ENCODE results near the gene IL23R.

The IL23R gene

DNA sequence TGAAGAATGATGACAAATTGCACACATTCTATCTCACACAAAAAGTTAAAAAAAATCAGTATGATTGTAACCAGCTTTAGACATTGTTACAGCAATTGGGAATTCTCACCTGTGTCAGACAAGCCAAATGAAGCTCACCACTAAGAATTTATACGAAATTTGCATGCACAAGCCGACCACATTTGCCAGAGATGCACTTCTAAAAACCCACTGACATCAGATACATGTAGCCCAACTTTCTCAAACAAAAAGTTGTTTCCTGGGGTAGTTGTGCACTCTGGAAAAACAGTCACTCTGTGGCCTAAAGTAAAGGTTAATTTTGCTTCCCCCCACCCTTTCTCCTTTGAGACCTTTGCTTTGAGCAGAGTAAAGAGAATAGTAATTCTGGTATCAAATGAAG is 73.5 kb downstream of the IL23R start:
- DNase-seq (ENCODE audit: low spot score): no peak

DNA sequence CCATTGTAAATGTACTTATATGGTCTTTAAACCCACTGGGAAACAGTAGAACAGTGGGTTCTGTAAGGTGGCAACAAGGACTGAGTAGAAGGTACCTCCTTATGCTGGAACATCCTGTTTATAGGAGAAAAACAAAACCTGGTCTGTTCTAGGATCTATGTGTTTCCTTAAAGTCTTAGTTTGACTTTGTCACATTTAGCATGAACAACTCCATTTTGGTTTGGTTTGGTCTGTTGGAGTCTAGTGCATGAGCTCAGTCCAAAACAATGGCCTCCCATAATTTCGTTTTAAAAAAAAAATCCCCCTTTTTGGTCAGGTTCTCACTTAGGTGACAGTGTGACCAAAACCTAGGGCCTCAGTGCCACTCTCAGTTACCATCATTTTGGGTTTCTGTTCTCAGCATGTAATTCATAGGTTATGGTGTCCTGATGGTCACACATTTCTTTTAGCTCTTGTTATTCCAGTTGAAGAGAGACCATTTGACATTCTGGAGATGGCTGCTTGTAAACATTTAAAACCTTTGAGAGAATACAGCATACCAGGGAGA is 75.0 kb downstream of the IL23R start:
- no peak for DNase-seq (ENCODE audit: low spot score)

DNA sequence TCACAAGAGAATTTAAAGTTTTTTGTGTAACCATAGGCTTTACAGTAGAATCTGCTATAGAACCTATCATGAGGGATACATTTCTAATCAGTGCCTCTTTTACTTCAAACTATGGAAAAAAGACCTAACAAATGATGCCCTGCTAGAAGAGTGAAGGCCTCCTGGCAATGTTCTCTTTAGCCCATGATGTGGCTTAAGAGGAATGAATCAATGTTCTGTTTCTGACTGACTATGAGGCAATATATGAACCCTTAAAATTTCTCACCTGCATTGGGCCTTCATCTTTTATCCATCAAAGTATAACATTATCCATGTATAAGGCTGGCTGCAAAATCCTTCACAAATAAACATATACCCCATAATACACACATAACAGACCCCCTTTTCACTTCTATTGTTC is 75.8 kb downstream of the IL23R start:
- DNase-seq (ENCODE audit: low spot score): no peak

DNA sequence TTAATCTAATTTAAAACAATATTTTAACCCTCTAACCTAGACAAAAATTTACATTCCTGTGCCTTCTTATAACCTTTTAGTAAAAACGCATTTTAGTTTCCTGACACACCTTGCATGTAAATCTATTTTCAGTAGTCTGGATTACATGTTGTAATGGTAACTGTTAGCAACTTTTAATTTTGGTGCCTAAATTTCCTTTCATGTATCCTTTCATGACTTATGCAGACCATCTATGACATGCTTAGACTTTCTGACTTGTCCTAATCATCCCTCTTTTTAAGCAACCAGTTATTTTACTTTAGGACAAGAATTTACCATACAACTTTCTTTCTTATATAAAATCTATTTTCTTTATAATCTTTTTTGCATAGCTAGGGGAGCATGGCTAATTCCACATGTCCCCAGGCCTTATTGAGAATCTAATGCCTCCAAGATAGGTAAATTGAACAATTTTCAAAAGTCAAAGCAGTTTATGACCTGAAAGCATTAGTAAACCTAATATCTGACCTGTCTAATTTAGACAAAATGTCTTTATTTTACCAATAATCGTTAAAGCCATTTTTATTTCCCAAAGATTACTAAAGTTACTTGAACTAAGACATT is 83.9 kb downstream of the IL23R start:
- no peak for DNase-seq (ENCODE audit: low spot score)

DNA sequence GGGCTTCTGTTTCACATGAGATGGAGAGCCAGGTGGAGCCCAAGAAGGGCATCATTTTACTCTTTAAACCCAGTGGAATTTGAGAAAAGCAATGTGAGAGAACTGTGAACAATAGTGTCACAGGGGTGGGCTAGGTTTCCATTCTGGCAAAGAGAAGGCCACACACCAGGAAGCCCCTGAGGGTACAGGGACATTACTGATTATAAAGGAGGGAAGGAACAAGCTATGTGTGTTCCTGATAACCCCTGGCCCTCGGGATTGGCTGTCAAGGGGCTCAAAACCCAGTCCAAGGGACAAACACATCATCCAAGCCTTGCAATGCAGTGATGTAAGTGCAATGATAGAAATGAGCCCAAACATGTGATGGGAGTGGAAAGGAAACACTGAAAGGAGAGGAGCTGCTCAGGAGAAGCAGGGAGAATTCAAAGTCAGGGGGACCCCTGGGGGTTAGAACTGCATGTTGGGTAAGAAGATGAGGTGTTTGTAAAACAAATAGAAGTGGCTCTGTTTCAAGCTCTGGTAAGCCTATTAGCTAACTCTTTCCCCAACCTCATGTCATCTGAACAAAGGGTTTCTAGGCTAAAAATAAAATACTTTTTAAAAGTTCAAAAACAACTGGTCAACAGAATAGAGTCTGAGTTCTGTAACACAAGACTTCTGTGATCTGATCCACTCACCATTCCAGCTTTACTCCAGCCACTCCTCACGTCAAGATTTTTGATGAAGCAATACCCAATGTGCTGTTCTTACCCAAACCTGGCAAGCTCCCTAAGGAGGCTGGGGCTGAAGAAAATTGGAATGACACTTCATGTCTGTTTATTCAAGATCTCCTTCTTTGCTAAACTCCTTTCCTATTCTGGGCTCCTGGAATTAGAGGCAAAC is 90.3 kb downstream of the IL23R start:
- no peak for DNase-seq (ENCODE audit: low spot score)

DNA sequence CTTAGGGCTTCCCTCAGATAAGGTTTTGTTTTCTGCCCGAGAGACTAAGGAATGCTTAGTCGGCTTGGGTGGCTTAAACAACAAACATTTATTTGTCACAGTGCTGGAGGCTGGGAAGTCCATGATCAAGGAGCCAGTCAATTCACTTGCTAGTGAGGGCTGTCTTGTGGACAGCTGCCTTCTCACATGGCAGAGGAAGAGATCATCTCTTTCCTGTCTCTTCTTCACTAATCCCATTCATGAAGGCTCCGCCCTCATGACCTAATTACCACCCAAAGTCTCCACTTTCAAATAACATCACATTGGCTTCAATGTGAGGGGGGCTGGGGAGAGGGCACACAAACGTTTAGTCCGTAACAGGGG is 90.9 kb downstream of the IL23R start:
- DNase-seq (ENCODE audit: low spot score): no peak

DNA sequence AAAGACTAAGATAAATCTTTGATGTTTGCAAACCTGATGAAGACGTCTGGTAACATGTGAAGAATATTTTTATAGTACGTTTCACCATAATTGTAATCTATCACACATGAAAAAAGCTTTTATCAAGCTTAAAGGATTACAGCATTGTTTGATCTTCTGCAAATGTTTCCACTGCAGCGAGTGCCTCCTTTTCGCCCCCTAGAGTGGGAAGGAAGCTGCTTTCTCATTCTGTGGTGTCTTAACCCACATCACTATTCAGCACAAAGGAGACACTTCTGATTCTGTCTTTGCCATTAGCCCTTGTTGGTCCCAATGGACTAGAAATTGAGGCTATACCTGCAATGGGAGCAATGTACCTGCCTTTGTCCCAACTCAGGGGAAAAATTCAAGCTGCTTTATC is 95.4 kb downstream of the IL23R start:
- DNase-seq (ENCODE audit: low spot score): no peak

DNA sequence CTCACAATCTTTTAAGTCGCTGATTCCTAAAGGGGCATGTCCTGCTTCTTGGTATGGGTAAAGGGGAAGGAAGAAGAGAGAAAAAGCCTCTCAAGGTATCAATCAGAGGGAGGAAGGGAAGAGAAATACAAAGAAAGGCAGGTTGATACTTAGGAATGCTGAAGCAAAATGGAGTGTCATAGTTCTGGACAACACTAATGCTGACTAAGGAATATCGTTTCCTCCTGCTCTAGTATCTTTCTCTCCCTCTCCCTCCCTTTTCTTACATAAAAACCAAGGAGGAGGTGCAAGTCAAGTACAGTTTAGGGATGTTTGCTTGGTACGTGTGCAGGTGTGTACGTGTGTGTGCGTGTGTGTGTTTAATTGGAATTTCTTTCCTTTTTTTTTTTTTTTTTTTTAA is 96.5 kb downstream of the IL23R start:
- DNase-seq (ENCODE audit: low spot score): no peak

DNA sequence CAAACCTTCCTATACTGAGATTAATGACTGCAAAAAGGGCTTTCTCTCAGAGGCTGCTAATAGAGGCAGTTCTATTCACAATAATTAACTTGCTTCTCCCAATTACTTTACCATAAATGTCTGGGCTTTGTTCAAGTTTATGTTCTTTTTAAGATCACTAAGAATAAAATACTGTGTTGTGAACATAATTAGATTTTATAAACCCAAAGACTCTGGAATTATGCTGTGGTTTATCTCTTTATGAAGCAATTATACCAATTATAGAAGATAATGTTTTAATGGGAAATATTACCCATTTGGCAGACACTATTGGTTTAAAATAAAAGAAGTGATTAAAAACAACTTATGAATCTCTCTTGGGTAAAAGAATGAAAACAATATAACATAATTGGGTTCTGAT is 97.9 kb downstream of the IL23R start:
- DNase-seq (ENCODE audit: low spot score): no peak

DNA sequence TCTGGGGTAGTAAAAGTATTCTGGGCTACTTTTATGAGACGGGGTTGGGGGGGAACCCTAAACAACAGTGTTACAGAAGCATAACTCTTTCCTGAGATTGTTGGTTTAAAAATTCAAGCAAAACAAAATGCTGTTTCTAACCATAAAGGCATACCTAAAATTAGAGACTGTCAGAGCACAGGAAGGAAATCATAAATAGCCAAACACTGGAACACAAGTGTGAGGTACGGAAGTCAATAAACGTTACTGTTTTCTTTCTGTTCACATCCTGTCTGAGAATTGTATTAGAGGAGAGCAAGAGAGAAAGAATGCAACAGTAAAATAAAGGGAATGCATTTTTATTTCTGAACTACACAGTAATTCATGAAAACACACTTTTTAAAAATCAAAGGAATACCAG is 98.6 kb downstream of the IL23R start:
- no peak for DNase-seq (ENCODE audit: low spot score)

DNA sequence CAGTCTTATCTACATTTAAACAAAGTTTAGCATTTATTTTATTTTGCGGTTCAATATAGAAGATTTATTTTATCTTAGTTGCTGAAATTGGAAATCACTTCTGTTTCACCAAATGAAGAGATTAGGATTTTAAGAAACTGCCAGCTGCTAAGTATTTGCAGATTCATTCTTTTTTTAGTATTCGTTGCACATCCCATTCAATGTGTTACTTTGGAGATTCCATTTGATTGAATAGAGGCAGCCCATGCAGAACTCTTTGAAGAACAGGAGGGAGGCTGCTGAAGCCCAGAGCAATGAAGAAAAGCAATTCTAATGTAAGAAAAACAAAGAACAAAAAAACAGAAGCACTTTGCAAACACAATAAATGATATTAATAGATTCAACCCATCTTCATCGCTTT is 102.8 kb downstream of the IL23R start:
- DNase-seq (ENCODE audit: low spot score): no peak

DNA sequence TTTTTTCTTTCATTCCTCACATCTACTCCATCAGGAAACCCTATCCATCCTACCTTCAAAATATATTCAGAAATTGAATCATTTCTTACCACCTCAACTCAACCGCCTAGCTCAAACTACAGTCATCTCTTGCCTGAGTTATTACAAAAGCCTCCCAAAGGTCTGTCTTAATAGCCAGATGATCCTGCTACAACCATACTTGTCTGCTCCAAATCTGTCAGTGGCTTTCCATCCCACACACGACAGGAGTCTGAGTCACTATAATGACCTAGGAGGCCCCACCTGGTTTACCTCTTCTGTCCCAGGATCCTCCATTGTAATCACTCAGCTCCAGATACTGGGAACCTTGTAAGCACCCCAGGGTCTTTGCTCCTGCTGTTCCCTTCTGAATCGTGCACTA is 104.3 kb downstream of the IL23R start:
- no peak for DNase-seq (ENCODE audit: low spot score)

DNA sequence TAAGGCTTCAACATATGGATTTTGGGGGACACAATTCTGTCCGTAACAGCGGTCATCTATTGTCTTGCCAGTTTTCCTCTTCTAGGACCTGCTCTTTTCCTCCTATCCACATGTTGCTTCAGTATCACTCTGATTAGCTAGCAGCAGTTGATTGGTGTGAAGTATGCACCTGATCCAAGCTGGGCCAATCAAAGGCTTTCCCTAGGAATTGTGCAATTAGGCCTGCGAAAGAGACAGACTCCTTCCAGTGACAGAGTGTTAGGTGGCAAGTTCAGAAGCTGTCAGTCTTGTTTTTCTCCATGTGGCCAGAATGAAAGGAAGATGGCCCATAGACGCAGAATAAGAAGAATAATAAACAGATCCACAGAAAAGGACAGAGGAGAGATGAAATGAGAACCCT is 107.3 kb downstream of the IL23R start:
- no peak for DNase-seq (ENCODE audit: low spot score)

DNA sequence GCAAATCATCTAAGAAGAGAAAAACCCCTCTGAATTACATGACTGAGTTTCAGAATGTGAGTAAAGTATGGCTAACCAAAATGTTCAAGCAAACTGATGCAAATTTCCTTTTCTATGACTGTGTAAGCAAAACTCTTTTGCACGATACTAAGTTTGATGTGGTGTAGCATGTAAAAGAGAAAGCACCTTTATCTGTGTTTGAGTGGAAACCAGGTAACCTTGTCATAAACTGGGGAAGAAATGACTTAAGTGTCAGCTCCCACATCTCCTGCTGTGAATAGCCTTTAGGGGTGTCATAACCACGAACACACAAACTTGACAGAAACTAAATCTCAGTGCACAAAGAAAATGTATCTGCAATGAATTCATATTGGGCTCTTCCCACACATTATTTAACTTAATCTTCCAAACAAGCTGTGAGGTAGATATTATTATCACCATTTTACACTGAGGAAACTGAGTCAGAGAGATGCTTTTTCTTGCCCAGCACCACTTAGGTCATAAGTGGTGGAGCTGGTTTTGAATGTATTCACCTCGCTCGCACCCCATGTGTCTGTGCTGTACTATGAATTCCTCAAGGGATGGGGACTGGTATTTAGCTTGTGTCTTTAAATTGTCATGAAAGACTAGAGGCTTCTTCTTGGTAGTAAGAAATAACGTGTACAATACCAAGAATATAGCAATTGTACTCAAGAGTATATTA is 108.5 kb downstream of the IL23R start:
- no peak for DNase-seq (ENCODE audit: low spot score)

DNA sequence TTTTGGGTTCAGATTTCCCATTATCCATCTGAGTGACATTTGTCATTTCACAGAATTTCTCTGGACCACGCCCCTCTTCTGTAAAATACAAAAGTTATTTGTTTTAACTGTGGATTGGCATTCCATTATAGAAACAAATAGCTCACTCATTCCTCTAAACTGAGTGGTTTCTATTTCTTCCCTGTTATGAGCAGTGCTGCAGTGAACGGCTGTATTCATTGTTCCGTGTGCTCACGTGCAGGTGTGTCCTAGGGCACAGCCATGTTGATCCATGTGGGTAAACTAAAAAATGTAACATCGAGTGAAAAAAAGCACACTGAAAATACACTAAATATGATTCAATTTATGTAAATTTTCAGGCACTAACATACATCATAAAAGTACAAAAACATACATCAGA is 114.4 kb downstream of the IL23R start:
- no peak for DNase-seq (ENCODE audit: low spot score)

DNA sequence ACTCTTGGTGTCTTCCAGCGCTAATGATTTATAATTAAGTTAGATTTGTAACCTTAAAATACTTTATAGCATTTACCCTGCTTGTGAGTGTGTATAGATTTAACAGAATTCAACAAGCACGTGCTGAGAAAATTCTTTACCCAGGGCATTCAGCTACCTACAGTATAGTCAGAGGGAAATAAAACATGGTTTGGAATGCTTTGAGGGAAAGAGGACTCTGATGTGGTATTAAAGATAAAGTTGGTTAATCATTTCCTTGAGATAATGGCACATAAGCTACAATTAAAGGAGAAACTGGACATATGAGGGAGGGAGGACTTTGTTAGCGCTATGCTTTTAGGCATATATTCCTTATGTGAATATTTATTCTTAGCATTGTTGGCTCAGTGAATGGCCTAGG is 115.0 kb downstream of the IL23R start:
- DNase-seq (ENCODE audit: low spot score): no peak

DNA sequence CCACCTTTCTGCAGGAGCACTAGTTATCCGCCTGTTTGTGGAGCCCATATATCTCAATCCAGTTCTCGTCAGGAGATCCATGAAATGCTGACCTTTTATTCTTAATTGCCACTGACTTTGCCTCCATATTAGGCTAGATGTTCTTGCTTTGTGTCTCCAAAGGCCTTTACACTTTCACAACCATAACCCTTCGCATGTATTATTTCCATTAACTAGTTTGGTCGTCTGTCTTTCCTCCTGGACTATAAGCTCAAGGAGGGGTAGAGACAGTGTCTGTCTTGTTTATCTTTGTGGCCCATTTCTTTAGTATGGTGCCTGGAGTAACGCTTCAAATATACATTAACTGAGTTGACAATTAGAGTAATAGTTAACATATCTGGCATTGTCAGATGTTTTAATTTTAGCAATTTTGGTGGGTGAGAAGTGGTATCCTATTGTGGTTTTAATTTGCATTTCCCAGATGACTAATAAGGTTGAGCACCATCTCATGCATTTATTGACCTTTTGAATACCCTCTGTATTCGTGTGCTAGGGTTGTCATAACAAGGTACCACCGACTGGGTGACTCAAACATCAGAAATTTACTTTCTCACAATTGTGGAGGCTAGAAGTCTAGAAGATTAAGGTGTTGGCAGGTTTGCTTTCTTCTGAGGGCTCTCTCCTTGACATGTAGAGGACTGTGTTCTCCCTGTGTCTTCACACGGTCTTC is 119.7 kb downstream of the IL23R start:
- no peak for DNase-seq (ENCODE audit: low spot score)

DNA sequence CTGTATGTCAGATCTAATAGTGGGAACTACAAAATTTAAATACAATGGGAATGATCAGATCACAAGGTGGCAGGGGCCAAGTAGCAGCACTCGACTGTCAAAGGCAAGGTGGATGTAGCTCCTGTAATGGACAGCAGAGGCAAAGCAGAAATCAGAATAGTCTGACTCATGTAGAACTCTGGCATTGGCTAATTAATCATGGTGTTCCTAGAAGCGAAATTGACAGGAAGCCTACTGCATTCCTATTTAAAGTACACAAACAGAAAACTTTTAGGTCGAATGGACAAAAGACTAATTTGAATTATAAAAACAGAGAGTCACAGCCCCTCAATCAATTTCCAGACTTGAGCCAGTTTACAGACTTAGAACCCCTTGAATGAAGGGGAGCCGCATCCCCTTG is 124.0 kb downstream of the IL23R start:
- no peak for DNase-seq (ENCODE audit: low spot score)

DNA sequence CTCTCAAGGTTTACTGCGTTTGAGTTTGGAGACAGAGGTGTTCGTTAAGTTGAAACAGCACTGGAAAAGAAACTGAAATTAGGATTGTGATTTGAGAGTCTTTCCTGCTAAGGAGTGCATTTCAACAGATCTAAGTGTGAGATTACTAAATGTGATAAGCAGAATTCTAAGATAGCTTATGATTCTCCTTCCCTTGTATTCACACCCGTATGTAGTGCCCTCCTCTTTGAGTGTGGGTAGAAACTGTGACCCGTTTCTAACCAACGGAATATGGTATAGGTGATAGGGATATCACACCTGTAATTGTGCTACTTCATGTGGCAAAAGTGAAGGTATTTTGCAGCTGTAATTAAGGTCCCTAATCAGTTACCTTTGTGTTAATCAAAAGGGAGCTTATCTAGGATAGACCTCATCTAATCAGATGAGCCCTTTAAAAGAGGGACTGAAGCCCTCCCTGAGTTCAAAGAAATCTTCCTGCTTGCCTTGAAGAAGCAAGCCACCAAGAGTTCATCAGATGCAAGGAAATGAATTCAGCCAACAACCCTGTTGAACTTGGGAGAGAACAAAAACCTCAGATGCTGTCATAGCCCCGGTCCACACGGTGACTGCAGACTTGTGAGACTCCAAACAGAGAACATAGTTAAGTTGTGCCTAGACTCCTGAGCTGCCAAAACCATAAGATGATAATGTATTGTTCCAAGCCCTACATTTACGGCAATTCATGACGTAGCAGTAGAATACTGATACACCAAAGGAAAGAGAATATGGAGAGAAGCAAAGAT is 128.8 kb downstream of the IL23R start:
- no peak for DNase-seq (ENCODE audit: low spot score)

DNA sequence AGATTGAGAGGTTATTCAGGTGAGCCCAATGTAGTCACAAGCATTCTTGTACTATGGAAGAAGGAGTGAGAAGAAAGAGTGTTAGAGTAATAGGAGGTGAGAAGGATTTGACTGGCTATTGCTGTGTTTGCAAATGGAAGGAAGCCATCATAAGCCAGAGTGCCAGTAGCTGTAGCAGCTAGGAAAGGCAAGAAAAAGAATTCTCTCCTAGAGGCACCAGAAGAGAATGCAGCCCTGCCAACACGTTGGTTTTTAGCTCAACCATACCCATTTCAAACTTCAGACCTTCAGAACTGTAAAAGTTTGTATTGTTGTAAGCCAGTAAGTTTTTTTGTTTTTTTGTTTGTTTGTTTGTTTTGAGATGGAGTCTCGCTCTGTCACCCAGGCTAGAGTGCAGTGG is 132.5 kb downstream of the IL23R start:
- no peak for DNase-seq (ENCODE audit: low spot score)

DNA sequence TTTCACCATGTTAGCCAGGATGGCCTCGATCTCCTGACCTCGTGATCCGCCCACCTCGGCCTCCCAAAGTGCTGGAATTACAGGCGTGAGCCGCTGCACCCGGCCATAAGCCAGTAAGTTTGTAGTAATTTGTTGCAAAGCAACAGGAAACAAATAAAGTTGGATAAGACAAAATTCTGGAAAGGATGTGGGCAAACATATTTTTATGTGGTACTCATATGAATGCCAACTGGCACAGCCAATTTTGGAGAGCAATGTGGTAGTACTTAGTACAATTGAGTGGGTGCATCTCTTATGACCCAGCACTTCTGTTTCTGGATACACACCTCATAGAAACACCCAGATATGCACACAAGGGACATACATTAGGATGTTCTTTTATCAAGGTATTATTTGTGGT is 133.0 kb downstream of the IL23R start:
- DNase-seq (ENCODE audit: low spot score): no peak

DNA sequence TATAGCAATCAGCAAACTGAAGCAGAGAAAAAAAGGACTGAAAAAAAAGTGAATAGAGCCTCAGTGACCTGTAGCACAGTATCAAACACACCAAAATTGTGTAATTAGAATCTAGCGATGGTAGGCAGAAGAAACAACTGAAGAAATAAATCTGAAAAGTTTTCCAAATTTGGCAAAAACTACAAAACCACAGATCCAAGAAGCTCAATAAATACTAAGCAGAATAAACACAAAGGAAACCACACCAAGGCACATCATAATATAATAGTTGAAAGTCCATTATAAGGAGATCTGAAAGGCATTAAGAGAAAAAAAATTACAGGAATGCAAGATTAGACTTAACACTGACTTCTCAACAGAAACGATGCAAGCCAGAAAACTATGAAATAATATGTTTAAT is 134.3 kb downstream of the IL23R start:
- DNase-seq (ENCODE audit: low spot score): no peak

Data from putamen (tissue), 1 donor.